SH-SY5Y (cell line): ENCODE data around the gene NEK5.

Experiments used
- GATA2 ChIP-seq: IDR thresholded peaks from 2 replicates; pipeline ENCODE4 v1.6.1; 2011; ENCODE audit warnings: mild to moderate bottlenecking, low read depth, low read length
- GATA3 ChIP-seq: IDR thresholded peaks from 2 replicates; pipeline ENCODE4 v1.6.1; 2011; ENCODE audit warnings: low read depth, mild to moderate bottlenecking, low read length, moderate library complexity

DNA sequence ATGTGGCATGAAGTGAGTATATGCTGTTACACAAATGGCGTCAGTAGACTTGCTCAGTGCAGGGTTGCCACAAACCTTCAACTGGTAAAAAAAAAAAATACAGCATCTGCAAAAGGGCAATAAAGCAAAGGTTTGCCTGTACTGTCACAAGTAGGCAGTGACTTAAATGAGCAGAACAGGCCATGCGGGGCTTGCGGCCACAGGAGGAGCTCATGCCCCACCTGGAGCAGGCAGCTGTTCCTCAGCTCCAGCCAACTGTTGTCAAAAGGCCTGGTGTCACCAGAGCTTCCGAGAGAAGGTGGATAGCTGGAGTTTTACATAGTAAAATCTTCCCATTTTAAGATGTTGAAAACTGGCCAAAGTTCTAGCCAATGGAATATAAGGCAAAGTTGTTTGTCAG, 125.3 kb downstream of the NEK5 start:
- TF ChIP-seq GATA2 (no peak), GATA3 (no peak)
